HG03432 (cell line): ENCODE measurements around the gene TAT.
"Not testable (repeated sequence)": the region's sequence is repeated elsewhere in the genome, so short reads cannot be mapped to it uniquely, and the experiment has no call there.

Experiments used
- ATAC-seq: cut with Tn5 transposase; IDR thresholded peaks from one replicate; pipeline ENCODE4 v1.9.1; 2021; ENCODE audit warnings: mild to moderate bottlenecking, moderate library complexity; ENCODE audit not compliant: unreplicated experiment

TAT gene

GRCh38 chr16:71576971-71577370, at the start of gene TAT:
Gene TAT (minus strand): TSS chr16:71577092. CDS start chr16:71576415, 677 bp downstream.
- no peak for ATAC-seq

DNA sequence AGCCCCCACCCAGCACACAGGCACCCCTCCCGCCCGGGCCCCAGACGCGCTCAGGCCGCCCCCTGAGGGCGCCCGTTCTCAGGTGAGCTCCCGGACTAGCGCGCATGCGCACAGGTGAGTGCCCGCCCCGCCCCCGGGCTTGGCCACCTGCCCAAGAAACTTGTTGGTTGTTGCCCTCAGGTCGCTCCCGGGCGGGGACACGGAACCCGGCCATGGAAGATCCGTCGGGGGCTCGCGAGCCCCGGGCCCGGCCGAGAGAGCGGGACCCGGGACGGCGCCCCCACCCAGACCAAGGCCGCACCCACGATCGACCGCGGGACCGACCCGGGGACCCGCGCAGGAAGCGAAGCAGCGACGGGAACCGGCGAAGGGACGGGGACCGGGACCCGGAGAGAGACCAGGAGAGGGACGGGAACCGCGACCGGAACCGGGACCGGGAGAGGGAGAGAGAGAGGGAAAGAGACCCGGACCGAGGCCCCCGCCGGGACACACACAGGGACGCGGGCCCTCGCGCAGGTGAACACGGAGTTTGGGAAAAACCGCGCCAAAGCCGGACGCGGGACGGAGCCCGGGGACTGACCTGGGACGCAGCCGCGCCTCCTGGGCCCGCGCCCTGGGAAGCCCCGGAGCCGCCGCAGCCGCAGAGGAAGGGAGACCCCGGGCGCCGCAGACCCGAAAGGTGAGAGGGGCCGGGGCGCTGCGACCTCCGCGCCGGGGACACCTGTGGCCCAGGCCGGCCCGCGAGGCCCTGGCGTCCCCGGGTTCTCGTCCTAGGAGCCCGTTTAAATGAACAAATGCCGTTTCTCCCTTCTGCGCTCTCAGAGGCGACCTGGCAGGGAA, 49.3 kb upstream of the TAT start, which contains the start of gene MARVELD3:
TSS of gene MARVELD3 (plus strand) at position 167 of the 840 bp plus-strand sequence. CDS start at position 213, 46 bp downstream.
- no peak for ATAC-seq

GRCh38 chr16:71625113-71625850, 48.4 kb upstream of the TAT start:
- ATAC-seq, result no peak

DNA sequence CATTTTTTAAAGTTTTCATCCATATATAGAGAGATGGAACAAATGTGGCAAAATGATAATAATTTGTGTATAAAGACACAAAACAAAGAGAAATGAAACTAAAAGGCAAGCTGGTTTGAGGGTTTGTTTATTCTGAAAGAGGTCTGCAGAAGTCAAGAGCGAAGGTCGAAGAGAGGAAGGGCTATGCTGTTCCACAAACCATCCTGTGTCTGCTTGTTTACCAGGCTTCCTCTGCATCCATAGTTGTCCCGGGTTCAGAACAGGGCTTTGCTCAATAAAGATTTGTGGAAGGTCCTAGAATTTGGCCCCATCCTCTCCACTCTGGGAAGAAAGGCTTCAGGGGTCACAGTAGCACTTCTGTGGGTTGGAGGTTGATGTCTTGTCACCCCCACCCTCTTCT, 46.7 kb upstream of the TAT start:
- ATAC-seq, result no peak

- no peak for ATAC-seq
Measured at GRCh38 chr16:71622088-71622487, 45.2 kb upstream of the TAT start.

DNA sequence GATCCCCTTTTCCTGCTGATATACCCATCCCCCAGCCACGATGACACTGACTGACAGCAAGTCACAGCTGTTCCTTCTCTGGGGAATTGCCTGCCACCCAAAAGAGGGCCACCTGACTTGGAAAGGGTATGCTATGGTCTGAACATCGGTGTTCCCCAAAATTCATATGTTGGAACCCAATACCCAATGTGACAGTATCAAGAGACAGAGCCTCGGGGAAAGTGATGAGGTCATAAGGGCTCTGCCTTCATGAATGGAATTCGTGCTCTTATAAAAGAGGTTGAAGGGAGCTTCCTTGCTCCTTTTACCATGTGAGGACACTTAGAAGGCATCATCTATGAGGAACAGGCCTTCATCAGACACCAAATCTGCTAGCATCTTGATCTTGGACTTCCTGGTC, 41.5 kb upstream of the TAT start:
- no peak for ATAC-seq

- ATAC-seq, result not testable (repeated sequence)
Measured at GRCh38 chr16:71614956-71615355, 38.1 kb upstream of the TAT start.

DNA sequence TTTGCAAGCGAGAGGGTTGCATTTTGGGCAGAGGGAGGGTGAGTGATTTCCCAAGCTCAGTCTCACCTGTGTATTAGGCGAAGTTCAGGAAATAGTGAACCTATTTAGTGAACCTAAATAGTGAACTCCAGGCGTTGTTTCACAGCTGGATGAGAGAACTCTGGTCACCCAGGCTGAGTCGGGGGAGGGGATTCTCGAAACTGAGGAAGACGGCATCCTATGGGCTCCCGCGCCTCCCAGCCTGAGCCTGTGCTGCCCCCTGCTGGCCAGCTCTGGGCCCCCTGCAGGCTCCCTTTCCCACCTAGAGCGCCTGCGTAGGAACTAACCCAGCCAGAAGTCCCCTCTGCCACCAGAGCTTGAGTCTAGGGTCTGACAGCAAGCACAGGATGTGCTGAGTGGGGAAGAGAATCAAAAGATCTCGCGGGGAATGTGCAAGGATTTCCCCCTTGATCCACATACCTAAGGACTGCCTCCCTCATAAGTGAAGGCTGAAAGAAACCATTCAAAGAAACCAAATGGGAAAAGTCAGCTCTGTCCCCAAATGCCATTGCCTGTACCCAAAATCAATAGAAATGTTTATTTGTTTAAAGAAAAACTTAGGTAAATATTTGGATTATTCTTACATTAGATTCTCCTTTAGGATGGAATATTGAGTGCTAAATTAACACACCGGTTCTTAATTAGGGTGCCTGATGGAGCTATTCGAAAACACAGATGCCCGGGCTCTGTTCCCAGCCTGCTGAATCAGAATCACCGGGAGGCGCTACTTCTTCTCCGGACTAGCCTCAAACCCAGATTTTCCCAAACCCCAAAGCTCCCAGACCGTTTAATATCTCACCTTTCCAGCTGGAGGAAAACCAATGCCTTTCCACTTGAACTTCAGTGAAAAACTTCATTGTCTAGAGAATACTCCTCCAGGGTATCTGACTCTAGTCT, 34.3 kb upstream of the TAT start:
- ATAC-seq, result peak; percentile 51

- no peak for ATAC-seq
Measured at GRCh38 chr16:71610447-71610846, 33.6 kb upstream of the TAT start.

- ATAC-seq, result no peak
Measured at GRCh38 chr16:71609066-71609465, 32.2 kb upstream of the TAT start.

GRCh38 chr16:71600822-71601221, 23.9 kb upstream of the TAT start:
- ATAC-seq, result no peak

DNA sequence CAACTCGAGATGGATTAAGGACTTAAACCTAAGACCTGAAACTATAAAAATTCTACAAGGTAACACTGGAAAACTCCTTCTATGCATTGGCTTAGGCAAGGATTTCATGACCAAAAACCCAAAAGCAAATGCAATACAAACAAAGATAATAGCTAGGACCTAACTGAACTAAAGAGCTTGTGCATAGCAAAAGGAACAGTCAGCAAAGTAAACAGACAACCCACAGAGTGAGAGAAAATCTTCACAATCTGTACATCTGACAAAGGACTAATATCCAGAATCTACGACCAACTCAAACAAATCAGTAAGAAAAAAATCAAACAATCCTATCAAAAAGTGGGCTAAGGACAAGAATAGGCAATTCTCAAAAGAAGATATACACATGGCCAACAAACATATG, 21.5 kb upstream of the TAT start:
- ATAC-seq, result not testable (repeated sequence)

DNA sequence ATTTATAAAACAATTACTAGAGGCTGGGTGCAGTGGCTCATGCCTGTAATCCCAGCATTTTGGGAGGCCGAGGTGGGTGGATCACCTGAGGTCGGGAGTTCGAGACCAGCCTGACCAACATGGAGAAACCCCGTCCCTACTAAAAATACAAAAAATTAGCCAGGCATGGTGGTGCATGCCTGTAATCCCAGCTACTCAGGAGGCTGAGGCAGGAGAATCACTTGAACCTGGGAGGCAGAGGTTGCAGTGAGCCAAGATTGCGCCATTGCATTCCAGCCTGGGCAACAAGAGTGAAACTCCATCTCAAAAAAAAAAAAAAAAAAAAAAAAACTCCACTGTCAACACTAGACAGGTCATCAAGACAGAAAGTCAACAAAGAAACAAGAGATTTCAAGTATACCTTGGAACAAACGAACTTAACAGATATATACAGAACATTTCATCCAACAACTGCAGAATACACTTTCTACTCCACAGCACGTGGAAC, 18.5 kb upstream of the TAT start:
- ATAC-seq, result not testable (repeated sequence)

- ATAC-seq, result no peak
Measured at GRCh38 chr16:71594000-71594646, 17.2 kb upstream of the TAT start.

GRCh38 chr16:71593048-71593999, 16.4 kb upstream of the TAT start:
- ATAC-seq, result no peak

DNA sequence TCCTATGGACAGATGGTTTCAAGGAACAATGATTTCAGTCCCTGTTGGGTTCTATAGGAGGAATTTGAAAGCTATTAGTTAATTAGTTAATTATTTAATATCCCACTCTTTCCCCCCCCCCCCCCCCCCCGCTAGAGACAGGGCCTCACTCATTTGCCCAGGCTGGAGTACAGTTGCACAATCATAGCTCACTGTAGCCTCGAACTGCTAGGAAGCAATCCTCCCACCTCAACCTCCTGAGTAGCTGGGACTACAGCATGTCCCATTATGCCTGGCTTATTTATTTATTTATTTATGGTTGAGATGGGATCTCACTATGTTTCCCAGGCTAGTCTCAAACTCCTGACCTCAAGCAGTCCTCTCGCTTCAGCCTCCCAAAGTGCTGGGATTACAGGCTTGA, 15.0 kb upstream of the TAT start:
- no peak for ATAC-seq

GRCh38 chr16:71590584-71590983, 13.7 kb upstream of the TAT start:
- ATAC-seq, result no peak

DNA sequence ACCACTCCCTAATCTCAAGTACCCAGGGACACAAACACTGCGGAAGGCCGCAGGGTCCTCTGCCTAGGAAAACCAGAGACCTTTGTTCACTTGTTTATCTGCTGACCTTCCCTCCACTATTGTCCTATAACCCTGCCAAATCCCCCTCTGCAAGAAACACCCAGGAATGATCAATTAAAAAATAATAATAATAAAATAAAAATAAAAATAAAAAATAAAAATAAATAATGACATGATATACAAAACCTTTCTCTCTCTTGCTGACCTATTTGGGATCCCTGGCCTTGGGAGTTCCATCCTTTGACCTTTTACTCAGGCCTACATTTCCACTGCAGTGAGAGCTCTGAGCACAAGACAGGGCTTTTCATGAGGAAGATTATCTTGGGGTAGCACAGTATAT, 13.2 kb upstream of the TAT start:
- not testable (repeated sequence) for ATAC-seq

DNA sequence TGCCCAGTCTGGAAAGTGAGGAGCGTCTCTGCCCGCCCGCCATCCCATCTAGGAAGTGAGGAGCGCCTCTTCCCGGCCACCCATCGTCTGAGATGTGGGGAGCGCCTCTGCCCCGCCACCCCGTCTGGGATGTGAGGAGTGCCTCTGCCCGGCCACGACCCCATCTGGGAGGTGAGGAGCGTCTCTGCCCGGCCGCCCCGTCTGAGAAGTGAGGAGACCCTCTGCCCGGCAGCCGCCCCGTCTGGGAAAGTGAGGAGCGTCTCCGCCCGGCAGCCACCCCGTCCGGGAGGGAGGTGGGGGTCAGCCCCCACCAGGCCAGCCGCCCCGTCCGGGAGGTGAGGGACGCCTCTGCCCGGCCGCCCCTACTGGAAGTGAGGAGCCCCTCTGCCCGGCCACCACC, 12.4 kb upstream of the TAT start:
- not testable (repeated sequence) for ATAC-seq
